ENCODE measurements around the gene SCN2B.

Gene SCN2B

DNA sequence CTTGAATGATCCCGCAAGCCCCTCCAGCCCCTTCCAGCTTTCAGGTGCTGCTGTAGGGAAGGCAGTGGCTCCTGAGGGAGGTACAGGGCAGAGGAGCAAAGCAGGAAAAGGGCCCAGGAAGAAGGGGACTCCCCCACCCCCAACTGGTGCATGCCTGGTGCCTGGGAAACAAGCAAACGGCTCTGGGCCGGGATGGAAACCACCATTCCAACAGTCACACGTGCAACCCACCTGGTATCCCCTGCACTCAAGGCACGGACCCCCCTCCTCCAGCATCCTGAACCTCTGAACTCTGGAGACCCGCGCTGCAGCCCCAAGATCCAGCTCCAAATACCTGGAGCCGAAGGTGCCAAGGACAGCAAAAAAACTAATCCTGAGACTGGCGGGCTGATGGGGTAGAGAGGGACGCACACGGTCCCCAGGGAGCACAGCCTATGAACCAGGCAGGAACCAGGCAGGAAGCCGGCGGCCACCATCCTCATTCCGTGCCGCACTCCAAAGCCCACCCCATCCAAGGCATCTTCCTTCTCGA is 24.4 kb downstream of the SCN2B start:
- no peak for DNase-seq

DNA sequence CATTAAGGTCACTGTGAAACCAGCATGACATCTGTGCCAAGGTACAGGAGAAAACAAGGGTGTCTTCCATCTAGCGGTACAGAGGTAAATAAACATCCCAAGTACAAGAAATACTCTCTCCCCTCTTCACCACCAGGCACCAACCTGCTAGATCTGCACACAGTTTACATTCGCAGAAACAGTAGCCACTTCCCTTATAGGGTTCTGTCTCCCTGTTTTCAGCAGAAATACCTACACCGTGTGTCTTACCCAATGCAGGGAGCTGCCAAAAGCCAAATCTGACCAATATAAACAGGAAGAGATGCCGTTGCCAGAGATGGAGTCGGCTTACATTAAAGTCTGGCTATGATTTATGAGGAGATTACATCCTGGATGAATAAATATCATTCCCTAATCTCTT is 25.0 kb downstream of the SCN2B start:
- peak; percentile 3 for DNase-seq

DNA sequence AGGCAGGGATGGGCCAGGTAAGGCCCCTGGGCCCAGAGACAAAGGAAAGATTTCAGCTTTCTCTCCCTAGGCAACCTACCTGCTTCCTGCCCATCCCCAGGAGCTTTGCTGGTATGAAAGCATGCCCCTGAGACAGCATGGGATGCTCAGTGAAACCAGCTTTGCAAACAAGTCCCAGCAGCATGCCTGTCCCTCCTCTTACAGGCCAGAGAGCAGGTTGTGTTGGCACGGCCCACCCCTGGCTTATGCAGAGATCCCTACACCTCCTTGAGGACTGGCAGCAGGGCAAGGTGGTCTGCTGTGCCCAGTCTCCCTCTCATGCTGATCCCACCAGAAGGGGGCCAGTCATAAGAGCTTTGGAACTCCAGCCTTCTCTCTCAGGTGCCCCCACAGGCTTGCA is 26.9 kb downstream of the SCN2B start:
- no peak for DNase-seq

DNA sequence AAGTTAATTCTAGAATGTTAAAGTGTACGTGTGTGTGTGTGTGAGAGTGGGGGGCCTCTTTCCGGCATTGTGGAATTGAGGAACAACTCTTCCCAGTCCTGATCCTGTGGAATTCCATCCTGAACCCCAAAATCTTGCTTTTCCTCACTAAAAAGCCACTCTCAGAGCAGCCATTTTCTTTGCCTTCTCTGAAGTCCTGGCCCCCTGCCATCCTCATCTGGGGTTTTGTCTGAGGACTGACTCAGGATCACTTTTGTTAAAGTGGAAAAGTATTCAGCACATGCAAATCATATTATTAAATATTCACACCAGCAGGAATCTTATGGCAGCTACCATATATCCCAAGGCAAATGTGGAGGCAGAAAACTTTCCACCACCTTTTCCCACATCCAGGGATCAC is 27.6 kb downstream of the SCN2B start:
- DNase-seq = peak; percentile 16

DNA sequence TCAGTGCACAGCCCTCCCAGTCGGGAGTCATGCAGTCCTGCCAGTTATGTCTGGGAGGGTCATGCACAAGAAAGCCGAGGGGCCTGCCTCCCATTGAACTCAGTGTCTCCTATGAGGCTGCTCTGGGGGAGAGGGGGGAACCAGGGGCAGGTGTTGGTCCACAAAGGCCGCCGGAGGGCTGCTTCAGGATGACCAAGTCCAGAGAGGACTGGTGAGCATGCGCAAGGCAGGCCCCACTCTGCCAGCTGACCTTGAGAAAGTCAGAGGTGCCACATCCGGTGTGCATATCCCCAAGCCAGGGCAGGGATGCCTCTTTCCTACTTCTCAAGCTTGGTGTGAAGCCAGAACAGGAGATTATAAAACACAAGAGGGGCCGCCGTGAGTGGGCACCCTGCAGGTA is 28.2 kb downstream of the SCN2B start:
- DNase-seq = no peak

DNA sequence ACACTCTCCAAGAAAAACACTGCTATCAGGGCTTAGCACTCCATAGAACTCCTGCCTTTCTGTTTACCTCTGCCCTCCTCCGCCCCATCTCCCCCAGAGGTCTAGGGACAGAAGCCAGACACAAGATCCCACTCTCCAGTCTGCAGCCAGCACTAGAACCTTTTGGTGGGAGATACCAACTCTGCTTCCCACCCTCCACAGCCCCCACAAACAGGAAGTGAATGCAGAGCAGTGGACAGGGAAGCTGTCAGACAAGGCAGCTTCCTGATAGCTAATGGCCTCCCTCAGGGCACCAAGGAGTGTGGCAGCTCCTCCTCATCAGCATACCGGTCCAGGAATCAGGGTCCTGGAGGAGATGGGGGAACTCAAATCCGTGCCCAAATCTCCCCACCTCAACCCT is 28.9 kb downstream of the SCN2B start:
- no peak for DNase-seq

DNA sequence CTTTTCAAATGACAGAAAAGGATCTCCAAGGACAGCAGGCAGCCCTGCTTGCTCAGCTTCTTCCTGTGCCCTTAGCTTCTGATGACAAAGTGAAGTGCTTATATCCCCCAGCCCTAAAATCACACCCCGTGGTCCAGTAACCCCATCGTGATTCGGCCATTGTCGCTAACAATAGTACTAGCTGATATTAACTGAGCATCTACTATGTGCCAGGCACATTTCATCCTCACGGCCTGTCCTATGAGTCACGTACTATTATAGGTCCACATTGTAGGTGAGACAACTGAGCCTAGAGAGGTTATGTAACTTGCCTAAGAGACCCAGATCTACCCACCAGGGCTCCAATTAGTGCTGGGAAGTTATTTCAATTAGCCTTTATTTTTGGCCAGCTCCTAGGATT is 29.9 kb downstream of the SCN2B start:
- DNase-seq = no peak

DNA sequence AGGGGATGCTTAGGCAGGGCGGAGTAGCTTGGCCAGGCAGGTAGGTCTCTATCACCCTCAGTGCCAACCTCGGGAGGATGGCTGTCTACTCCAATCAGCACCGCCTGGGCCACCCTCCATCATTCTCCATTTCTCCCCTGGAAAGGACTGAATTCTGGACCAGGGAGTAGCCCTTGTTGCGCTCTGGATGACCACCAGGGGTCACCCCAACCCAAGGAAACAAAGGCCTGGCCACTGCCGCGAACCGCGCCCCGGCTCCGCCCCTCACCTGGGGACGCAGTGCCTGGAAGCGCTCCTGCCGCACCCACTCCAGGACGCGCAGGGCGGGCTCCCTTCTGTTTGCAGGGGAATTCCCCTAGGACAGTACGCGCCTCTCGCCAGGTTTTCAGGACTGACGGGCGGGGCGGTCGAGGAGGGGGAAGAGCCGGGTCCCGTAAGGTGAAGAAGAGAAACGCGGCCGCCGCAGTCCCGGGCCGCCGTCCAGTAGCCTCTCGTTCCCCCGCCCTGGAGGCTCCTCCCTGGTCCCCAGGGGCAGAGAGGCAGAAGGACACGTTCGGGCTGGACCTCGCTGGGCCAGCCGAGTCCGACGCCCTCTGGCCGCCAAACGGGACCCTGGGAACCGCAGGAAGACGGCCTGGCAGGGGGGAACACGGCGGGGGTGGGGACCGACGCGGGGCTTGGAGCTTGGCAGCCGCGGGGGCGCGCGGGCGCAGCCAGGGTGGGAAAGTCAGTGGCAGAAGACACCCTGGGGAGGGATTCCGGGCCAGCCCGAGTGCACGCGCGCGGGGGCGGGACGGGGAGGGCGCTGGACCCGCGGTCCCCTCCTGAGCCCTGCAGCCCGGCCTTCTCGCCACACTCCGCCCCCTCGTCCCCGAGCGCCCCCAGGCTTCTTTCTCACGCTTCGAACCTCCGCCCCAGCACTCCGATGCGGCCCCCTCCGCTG is 30.9 kb downstream of the SCN2B start:
- DNase-seq = peak; percentile 53

DNA sequence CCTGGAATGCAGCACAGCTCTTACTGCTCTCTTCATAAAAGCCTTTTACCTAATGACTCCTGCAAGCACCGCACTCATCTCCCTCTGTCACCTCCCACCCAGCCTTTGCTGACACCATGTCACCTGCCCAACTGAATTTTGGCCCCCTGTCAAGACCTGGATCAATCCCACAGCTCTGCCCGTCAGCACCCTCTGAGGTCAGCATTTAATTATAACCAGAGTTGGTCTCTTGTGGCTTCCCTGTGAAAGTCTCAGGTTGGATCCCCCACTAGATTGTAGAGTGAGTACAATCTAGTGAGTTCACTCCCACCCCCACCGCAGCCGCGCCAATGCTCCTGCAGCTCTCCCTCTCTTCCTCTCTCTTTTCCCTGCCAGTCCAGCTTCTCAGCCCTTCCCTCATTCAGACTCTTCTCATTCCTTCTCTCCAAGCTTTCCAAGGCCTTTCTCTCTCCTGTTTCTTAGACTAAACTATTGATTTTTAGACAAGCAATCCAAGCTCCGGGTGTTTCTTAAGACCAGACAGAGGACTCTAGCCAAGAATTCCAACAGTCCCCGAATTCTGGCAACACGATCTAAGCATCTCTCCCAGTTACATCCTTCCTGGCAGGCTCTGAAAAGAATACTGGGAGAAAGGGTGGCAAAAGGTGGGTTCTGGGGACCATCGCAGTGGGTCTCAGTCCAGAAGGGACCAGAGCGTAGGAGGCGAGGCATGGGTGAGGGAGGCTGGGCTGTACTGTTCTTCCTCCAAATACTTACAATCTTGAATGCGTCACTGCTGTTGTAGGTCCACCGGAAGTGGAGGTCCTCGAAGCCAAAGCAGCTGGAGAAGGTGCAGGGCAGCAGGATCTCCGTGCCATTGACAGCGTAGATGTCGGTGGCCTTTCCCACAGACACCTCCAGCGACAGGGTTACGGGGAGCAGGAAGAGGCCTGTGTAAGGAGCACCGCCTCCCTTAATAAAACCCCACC is 31.9 kb downstream of the SCN2B start:
- no peak for DNase-seq

DNA sequence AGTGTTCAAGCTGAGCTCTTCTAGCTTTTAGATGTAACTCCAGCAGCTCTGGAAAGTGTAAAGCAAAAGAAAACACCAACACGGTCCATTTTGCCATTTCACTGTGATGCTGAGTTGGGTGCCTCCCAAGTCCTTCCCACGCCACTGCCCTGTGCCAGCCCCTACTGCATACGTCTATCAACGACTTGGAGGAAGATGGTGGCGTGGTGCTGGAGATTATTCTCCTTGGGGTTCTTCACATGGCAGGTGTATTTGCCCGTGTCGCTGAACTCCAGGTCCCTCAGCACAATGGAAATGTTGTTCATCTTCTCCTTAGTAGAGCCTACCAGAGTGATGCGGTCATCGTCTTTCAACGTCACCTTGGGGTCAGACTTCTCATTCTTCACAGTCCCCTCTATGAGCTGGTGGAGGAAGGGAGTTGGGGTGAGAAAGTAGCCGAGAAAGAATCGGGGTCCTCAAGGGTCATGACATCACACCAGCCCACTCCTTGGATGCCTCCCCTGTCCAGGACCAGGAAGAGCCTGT is 32.7 kb downstream of the SCN2B start:
- DNase-seq = no peak

DNA sequence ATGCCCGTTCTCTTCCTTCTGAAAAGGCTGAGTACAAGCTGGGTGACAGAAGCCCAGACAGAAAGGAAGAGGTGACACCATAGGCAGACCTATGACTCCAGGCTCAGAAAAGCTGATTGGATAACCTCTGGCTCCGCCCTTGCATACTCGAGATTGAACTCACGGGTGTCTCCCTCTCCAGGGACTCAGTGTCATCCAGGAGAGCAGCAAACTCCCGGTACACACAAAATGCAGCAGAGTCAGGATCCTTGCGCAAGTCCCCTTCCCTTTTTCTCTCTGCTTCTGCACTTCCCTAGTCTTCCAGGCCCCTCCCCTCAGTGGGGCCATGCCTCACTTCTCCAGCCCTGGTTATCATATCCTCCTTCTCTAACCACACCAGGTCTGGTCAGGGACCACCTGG is 33.6 kb downstream of the SCN2B start:
- DNase-seq = no peak

DNA sequence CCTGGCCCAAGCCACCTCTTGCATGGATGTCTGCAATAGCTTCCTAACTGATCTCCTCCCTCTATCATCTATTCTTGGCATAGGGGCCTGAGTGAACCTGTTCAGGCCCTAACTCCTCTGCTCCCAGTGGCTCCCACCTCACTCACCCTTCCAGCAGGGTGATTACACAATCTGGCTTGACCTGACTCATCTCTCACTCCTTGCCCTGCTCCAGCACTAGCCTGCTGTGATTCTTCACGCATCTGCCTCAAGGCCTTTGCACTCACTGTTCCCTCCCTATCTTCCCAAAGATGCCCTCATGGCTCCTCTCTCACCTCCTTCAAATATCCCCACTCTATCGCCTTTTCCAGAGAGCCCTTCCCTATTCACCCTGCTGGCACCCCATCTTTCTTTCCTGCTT is 34.4 kb downstream of the SCN2B start:
- DNase-seq = peak; percentile 4

DNA sequence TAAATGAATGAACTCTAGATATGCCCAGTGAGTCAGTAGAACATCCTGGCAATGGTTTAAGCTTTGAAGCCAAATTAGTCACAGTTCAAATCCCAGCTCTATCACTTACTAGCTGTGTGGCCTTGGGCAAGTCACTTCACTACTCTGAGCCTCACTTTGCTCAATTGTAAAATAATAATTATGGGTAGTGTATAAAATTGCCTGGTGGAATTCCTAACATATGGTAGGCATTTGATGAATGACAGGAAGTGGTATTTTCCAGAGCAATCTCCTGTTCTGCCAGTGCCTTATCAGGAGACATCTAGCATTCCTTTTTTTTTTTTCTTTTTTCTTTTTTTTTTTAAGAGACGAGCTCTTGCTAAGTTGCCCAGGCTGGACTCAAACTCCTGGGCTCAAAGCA is 36.9 kb downstream of the SCN2B start:
- no peak for DNase-seq

DNA sequence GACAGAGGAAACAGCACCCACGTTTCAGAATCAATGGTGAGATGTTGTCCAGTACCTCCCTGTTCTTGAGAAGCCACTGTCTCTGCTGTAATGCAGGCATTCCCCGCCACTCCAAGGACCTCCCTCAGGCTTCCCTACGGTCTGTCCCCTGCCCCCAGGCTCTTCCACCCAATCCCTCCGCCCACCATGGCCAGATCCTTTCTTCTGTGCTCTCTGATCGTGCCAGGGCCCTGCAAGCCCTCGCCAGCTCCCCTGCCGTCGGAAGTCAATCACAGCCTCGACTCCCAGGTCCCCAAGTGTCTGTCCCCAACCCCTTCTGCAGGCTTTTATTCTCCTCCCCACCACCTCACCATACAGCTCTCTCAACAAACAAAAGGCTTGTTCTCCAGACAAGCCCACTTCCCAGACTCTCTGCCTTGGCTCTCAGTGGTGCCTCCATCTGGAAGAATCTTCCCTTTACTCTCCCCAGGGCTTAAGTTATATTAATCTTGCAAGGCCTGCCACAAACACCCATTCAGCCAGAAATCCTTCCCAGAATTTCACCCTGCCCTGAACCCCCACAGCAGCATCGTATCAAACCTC is 37.5 kb downstream of the SCN2B start:
- DNase-seq = no peak

DNA sequence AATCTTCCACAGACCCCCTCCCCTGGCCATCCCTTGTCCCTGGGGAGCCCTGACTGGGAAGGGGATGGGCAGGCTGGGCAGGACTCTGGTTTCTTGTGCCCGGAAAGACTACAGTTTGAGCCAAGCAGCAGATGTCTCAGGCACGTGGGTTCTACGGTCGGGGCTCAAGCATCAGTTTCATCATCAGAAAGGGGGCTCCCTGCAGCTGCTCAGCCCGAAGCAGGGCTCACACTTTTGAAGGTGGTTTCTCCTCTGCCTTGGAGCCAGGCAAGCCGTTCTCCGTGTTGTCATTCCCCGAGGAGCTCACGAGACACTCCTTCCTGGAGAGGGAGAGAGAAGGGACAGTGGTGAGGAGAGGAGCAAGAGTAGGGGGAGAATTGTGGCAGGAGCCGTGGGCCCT is 39.6 kb downstream of the SCN2B start:
- no peak for DNase-seq

DNA sequence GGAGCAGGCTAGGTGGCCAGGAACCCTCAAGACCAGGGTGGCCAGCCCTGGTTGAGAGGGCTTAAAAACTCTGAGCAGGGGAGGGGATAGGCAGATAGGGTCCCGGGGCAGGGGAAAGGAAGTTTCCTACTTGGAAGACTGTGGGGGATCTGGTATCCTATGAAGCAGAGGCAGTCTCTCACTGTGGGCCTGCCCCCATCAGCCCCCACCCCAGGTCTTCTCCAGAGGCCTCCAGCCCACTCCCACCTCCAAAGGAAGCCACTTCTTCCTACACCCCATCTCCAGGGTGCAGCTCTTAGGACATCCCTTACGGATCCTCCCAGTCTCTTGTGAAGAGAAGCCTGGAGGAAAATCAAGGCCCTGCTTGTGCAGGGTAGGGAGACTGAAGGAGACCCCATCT is 40.1 kb downstream of the SCN2B start:
- no peak for DNase-seq

DNA sequence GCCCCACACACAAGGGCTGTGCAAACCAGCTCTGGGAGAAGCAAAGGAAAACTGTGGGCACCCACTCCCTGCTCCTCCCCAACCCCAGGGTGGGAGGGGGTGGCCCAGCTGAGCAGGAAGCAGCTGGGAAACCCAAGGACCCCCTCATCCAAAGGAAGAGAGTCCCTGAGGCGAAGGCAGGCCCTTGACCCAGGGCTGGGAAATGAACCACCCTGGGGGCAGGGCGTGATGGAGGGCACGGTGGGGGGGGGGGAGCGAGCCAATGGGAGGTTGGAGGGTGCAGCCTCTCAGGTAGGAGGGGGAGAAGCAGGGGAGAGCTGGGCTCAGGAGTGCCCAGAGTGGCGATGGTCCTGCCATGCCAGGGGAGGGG is 40.7 kb downstream of the SCN2B start:
- DNase-seq = no peak

DNA sequence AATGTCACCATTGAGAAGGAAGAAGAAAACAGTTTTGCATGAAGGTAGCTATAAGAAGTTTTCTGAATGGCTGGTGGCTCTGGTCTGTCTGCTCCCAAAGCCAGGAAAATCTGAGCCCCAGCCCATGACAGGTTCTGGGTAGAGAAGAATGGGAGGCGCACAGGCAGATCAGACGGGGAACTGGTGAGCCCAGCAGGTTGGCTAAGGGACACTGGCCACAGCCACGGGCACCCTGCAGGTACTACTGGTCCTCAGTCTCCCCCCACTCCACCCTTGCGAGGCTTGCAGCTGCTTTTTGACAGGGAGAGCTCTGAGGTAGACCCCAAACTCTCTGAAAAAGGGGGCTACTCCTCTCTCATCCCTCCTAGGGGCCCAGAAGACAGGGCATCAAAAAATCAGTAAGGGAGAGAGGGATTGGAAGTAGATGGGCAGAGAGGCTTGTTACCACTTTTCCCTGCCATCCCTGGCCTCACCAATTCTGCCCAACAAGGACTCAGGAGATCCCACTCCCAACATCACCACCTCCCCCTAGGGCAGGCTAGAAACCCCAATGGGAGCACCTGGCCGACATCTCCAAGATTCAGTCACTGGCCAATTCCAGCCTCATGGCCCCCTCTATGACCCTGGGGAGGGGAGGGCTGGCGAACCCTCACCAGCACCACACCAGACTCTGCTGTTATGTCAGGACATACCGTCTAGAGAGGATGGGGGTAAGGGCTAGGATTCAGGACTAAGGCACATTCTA is 41.2 kb downstream of the SCN2B start:
- no peak for DNase-seq

DNA sequence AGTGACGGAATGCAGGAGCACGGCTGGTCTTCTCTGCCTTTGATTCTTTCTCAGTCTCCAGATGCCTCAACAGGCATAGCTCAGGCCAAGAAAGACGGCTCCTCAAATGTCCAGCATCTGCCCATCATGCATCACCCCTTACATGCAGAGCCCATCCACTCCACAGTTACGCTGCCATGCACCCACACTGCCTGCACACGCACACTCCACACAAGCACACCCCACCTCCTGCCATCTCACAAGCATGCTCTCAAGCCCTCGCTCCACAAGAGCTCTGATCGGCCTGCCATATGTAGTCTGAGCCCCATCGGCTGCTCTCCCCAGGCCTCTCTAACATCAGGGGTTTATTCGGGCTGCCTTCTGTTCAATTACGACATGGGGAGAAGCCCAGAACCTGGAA is 42.6 kb downstream of the SCN2B start:
- DNase-seq = no peak

DNA sequence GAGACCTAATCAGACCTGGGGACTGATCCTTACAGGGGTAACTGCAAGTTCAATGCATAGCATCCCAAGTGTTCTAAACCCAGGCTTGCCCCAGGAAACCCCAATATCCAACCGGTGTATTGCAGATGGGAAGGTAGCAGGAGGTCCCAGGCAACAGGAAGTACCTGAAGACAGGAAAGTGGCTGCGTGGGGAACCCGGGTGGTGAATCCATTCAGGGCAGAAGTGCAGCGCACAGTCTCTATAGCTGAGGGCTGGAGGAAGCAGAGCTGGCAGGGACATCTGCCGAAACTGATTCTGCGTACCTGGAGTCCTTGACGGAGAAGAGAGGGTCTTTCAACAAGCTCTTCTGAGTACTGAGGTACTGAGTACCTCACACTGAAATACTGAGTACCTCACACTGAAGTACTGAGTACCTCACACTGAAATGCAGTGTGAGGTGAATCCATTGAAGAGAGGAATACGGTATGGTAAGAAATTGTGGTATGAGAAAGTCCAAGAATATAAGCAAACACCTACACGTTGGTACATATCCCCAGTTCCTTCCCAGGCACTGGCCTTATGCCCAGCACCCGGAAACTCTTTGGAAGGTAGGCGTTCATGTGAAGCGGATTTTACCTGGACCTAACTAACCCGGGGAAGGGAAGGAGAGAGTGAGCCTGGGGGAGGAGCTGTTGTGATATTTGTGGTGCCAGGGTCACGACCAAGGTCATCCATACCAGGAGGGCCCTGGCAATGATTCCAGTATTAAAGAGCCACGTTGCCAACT is 43.9 kb downstream of the SCN2B start:
- DNase-seq = no peak

DNA sequence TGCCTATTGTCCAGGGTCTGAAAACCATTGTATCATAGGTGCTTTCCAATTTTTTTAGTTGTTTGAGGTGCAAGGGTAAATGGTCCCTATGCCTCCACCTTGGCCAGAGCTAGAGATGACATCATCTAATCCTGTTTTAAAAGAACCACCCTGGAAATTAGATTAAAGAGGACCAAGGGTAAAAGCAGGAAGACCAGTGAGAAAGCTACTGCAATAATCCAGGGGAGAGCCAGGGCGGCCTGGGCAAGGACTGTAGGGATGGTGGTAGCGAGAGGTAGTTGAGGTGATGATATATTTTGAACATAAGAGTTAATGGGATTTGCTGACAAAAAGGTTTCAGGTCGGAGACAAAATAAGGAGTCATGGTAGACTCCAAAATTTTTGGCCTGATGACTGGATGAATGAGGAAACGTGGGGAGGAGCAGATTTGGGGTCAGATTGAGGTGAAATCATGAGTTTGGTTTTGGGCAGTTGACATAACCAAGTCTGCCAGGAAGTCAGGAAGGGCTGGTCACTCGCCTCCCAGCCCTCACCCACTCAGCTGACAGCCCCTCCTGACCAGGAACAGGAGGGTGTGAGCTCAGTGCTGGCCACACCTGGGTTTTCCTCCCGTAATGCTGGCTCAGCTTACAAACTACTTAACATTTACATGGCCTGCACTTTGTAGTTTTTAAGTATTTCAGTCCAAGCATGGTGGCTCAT is 46.8 kb downstream of the SCN2B start:
- no peak for DNase-seq

Measured in fibroblast of upper back skin (primary cell).